Mammary epithelial cell (primary cell): ENCODE data around the gene SP5.

Source experiments
- EZH2 ChIP-seq: IDR thresholded peaks from 2 replicates; pipeline ENCODE4 v1.6.1; 2012; ENCODE audit warnings: low read length, inconsistent platforms, borderline replicate concordance
- TF ChIP-seq, protein P1 (sequence below), 2 donors: IDR thresholded peaks in 1 of 2; conservative IDR thresholded peaks in 1 of 2; 2 replicates each; pipeline ENCODE4 v1.5.1; 2011 to 2012; ENCODE audit warnings: inconsistent platforms in 2 of 2, low read length in 2 of 2, mild to moderate bottlenecking in 2 of 2, control low read depth in 1 of 2, low read depth in 1 of 2; ENCODE audit not compliant: insufficient read depth in 1 of 2; ENCODE audit errors: extremely low read depth in 1 of 2

GRCh38 chr2:170703776-170704476 lies 11.2 kb upstream of the SP5 start:
- TF ChIP-seq, protein P1, sequence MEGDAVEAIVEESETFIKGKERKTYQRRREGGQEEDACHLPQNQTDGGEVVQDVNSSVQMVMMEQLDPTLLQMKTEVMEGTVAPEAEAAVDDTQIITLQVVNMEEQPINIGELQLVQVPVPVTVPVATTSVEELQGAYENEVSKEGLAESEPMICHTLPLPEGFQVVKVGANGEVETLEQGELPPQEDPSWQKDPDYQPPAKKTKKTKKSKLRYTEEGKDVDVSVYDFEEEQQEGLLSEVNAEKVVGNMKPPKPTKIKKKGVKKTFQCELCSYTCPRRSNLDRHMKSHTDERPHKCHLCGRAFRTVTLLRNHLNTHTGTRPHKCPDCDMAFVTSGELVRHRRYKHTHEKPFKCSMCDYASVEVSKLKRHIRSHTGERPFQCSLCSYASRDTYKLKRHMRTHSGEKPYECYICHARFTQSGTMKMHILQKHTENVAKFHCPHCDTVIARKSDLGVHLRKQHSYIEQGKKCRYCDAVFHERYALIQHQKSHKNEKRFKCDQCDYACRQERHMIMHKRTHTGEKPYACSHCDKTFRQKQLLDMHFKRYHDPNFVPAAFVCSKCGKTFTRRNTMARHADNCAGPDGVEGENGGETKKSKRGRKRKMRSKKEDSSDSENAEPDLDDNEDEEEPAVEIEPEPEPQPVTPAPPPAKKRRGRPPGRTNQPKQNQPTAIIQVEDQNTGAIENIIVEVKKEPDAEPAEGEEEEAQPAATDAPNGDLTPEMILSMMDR (conservative IDR thresholded peaks at IDR 0.05 in 1 of 2, IDR thresholded peaks at IDR 0.05 in 1 of 2; ENCODE audit: extremely low read depth in 1 of 2, insufficient read depth in 1 of 2, low read depth in 1 of 2, low read length in 2 of 2): no peak
- TF ChIP-seq EZH2: no peak
